ENCODE measurements around the gene HPN. TPM values are rescaled to one million over a fixed set of nuclear protein-coding genes. Genes with fewer than 3 reads are reported as not detected.

The HPN gene
- total RNA-seq, 1 donor from 2014 or later = 2.3 TPM

GRCh38 chr19:35019144-35019543, 22.4 kb upstream of the HPN start:
- Histone ChIP-seq H3K4me3 (ENCODE audit: low read depth, low read length) (no peak overlapping the region), H3K36me3 (ENCODE audit: control insufficient read depth, insufficient read depth, low read length) (peaks cover 3% of the 10 kb centered on the region), H3K27me3 (ENCODE audit: control insufficient read depth, insufficient read depth, low read length) (no peaks in the 10 kb centered on the region)
- TF ChIP-seq, protein P1, sequence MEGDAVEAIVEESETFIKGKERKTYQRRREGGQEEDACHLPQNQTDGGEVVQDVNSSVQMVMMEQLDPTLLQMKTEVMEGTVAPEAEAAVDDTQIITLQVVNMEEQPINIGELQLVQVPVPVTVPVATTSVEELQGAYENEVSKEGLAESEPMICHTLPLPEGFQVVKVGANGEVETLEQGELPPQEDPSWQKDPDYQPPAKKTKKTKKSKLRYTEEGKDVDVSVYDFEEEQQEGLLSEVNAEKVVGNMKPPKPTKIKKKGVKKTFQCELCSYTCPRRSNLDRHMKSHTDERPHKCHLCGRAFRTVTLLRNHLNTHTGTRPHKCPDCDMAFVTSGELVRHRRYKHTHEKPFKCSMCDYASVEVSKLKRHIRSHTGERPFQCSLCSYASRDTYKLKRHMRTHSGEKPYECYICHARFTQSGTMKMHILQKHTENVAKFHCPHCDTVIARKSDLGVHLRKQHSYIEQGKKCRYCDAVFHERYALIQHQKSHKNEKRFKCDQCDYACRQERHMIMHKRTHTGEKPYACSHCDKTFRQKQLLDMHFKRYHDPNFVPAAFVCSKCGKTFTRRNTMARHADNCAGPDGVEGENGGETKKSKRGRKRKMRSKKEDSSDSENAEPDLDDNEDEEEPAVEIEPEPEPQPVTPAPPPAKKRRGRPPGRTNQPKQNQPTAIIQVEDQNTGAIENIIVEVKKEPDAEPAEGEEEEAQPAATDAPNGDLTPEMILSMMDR (IDR thresholded peaks at IDR 0.05; ENCODE audit: insufficient read depth, low read length, poor library complexity, severe bottlenecking) = no peak
- no peak for DNase-seq (ENCODE audit: low read depth)

- TF ChIP-seq, protein P1 (IDR thresholded peaks at IDR 0.05; ENCODE audit: insufficient read depth, low read length, poor library complexity, severe bottlenecking) = no peak
- H3K36me3 ChIP-seq (ENCODE audit: control insufficient read depth, insufficient read depth, low read length) = peaks cover 5% of the 10 kb centered on the region
- no peaks in the 10 kb centered on the region for H3K27me3 ChIP-seq (ENCODE audit: control insufficient read depth, insufficient read depth, low read length)
- no peak overlapping the region for H3K4me3 ChIP-seq (ENCODE audit: low read depth, low read length)
- DNase-seq (ENCODE audit: low read depth) = no peak
Measured at GRCh38 chr19:35021016-35021415, 20.5 kb upstream of the HPN start.

GRCh38 chr19:35021596-35021995, 19.9 kb upstream of the HPN start:
- DNase-seq (ENCODE audit: low read depth) = no peak
- TF ChIP-seq, protein P1 (IDR thresholded peaks at IDR 0.05; ENCODE audit: insufficient read depth, low read length, poor library complexity, severe bottlenecking) = no peak
- Histone ChIP-seq H3K4me3 (ENCODE audit: low read depth, low read length) (no peak overlapping the region), H3K27me3 (ENCODE audit: control insufficient read depth, insufficient read depth, low read length) (no peaks in the 10 kb centered on the region), H3K36me3 (ENCODE audit: control insufficient read depth, insufficient read depth, low read length) (peaks cover 5% of the 10 kb centered on the region)

DNA sequence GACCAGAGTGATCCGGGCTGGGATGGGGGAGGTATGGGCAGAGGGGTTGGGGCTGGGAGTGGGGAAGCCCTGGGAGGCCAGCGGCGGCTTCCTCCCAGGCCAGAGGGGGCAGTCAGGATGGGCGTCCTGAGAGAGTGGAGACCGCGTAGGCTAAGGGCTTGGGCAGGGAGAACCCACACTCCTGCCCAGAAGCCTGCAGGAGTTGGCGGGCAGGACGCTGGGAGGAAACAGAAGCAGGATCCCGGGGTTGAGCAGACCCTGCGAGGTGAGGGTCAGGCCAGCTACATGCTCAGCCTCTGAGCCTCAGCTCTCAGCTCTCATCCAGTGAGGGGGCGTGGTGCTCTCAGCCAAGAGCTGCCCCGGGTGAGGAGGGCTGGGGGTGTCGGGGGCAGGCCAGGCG, 19.1 kb upstream of the HPN start:
- TF ChIP-seq, protein P1 (IDR thresholded peaks at IDR 0.05; ENCODE audit: insufficient read depth, low read length, poor library complexity, severe bottlenecking) = no peak
- Histone ChIP-seq H3K4me3 (ENCODE audit: low read depth, low read length) (no peak overlapping the region), H3K27me3 (ENCODE audit: control insufficient read depth, insufficient read depth, low read length) (no peaks in the 10 kb centered on the region), H3K36me3 (ENCODE audit: control insufficient read depth, insufficient read depth, low read length) (peaks cover 5% of the 10 kb centered on the region)
- DNase-seq (ENCODE audit: low read depth) = no peak

- no peaks in the 10 kb centered on the region for H3K27me3 ChIP-seq (ENCODE audit: control insufficient read depth, insufficient read depth, low read length)
- H3K4me3 ChIP-seq (ENCODE audit: low read depth, low read length) = no peak overlapping the region
- TF ChIP-seq, protein P1 (IDR thresholded peaks at IDR 0.05; ENCODE audit: insufficient read depth, low read length, poor library complexity, severe bottlenecking) = no peak
- H3K36me3 ChIP-seq (ENCODE audit: control insufficient read depth, insufficient read depth, low read length) = peaks cover 5% of the 10 kb centered on the region
- DNase-seq (ENCODE audit: low read depth) = no peak
Measured at GRCh38 chr19:35023428-35023827, 18.1 kb upstream of the HPN start.

GRCh38 chr19:35024095-35024494, 17.4 kb upstream of the HPN start:
- Histone ChIP-seq H3K4me3 (ENCODE audit: low read depth, low read length) (no peak overlapping the region), H3K36me3 (ENCODE audit: control insufficient read depth, insufficient read depth, low read length) (peaks cover 4% of the 10 kb centered on the region), H3K27me3 (ENCODE audit: control insufficient read depth, insufficient read depth, low read length) (no peaks in the 10 kb centered on the region)
- DNase-seq (ENCODE audit: low read depth) = no peak
- TF ChIP-seq, protein P1 (IDR thresholded peaks at IDR 0.05; ENCODE audit: insufficient read depth, low read length, poor library complexity, severe bottlenecking) = no peak

Measured in kidney epithelial cell (primary cell).